Endodermal cell (in vitro differentiated cells): Measurements from ENCODE around the gene MED13L. TPM values are rescaled to one million over a fixed set of nuclear protein-coding genes. Genes with fewer than 3 reads are reported as not detected.

Experiments used
- DNase-seq: peaks from one replicate; pipeline ENCODE4 v3.0.0-alpha.2; 2017
- H3K27ac ChIP-seq: 2 replicates; pipeline ENCODE4 v1.5.1; 2013; ENCODE audit warnings: mild to moderate bottlenecking, low read depth, low read length, moderate library complexity
- H3K27me3 ChIP-seq: 2 replicates; pipeline ENCODE4 v1.6.1; 2013; ENCODE audit warnings: mild to moderate bottlenecking, low read length, moderate library complexity; ENCODE audit not compliant: insufficient read depth, control insufficient read depth, poor library complexity, severe bottlenecking
- H3K36me3 ChIP-seq: 2 replicates; pipeline ENCODE4 v1.7.0; 2013; ENCODE audit warnings: mild to moderate bottlenecking, low read length, moderate library complexity; ENCODE audit not compliant: control insufficient read depth, insufficient read depth
- H3K4me1 ChIP-seq: one replicate; pipeline ENCODE4 v1.7.0; 2013; ENCODE audit warnings: low read length; ENCODE audit not compliant: control insufficient read depth, insufficient read depth
- H3K4me3 ChIP-seq: 2 replicates; pipeline ENCODE4 v1.5.1; 2013; ENCODE audit warnings: mild to moderate bottlenecking, low read length, moderate library complexity
- H3K9ac ChIP-seq: 2 replicates; pipeline ENCODE4 v1.6.1; 2013; ENCODE audit warnings: mild to moderate bottlenecking, low read length, moderate library complexity; ENCODE audit not compliant: poor library complexity, severe bottlenecking; ENCODE audit errors: extremely low read depth
- H3K9me3 ChIP-seq: 2 replicates; pipeline ENCODE4 v1.6.1; 2013; ENCODE audit warnings: mild to moderate bottlenecking, low read length, moderate library complexity; ENCODE audit not compliant: control insufficient read depth
- H3K27ac Mint-ChIP-seq: 2 replicates; pipeline ENCODE4 v1.8.0; 2020; ENCODE audit warnings: mixed read lengths
- H3K27me3 Mint-ChIP-seq: 2 replicates; pipeline ENCODE4 v1.8.0; 2021; ENCODE audit warnings: mild to moderate bottlenecking, mixed read lengths; ENCODE audit not compliant: insufficient read depth
- H3K36me3 Mint-ChIP-seq: 2 replicates; pipeline ENCODE4 v1.8.0; 2020; ENCODE audit warnings: low read depth, mixed read lengths
- H3K4me1 Mint-ChIP-seq: 2 replicates; pipeline ENCODE4 v1.8.0; 2020; ENCODE audit warnings: mixed read lengths
- H3K4me3 Mint-ChIP-seq: 2 replicates; pipeline ENCODE4 v1.8.0; 2020; ENCODE audit warnings: mild to moderate bottlenecking, moderate library complexity, mixed read lengths
- H3K9me3 Mint-ChIP-seq: 2 replicates; pipeline ENCODE4 v1.8.0; 2020; ENCODE audit warnings: mild to moderate bottlenecking, mixed read lengths
- CTCF ChIP-seq: fragments of 200-600 bp; sonication (generic); conservative IDR thresholded peaks from 2 replicates; pipeline ENCODE4 v1.5.0; 2021; ENCODE audit warnings: antibody characterized with exemption, mild to moderate bottlenecking
- WGBS, 2 experiments: methylation state at CpG; one replicate each; pipeline versions ENCODE4 v1.1.5 to v1.1.7; 2013; ENCODE audit warnings: missing lambda C conversion rate in 2 of 2, mixed read lengths in 1 of 2; ENCODE audit not compliant: insufficient coverage in 1 of 2, insufficient read length in 1 of 2; 5-methylcytosine and 5-hydroxymethylcytosine counted together
- total RNA-seq, 2 donors: library from RNA; stranded (reverse); fragmentation: NEBNext Ultra II Directional in 1 of 2; extraction: Animal tissue kit (Norgen Biotek cat#: 25700) in 1 of 2; gene quantifications; 2 replicates in 1 of 2; 3 replicates in 1 of 2; pipeline ENCODE4 v1.2.1, GENCODE V29; 2021

Gene MED13L
- total RNA-seq, 2 donors from 2014 or later = 101 to 111 TPM

- WGBS, 2 experiments = 100% methylated on average over 2 of the region's 3 CpGs; no CpG with 5 or more reads in 1 of the 2 experiments
- H3K9me3 ChIP-seq = no peaks in the 10 kb centered on the region
- DNase-seq = no peak
Observed at GRCh38 chr12:116227811-116228210, 49.7 kb downstream of the MED13L start.

GRCh38 chr12:116226026-116226425 lies 51.5 kb downstream of the MED13L start:
- peaks cover 23% of the 10 kb centered on the region for H3K4me1 Mint-ChIP-seq
- H3K27me3 Mint-ChIP-seq = no peaks in the 10 kb centered on the region
- 96 to 100% methylated on average over 2 of the region's 2 CpGs for WGBS, 2 experiments
- Histone ChIP-seq H3K27me3 (no peaks in the 10 kb centered on the region), H3K9me3 (no peaks in the 10 kb centered on the region), H3K36me3 (peaks cover 28% of the 10 kb centered on the region), H3K4me3 (no peak overlapping the region), H3K9ac (no peak overlapping the region), H3K27ac (no peak overlapping the region), H3K4me1 (peaks cover 4% of the 10 kb centered on the region)
- no peak overlapping the region for H3K27ac Mint-ChIP-seq
- H3K36me3 Mint-ChIP-seq = peaks cover 5% of the 10 kb centered on the region
- DNase-seq = no peak
- no peak overlapping the region for H3K4me3 Mint-ChIP-seq
- no peak for TF ChIP-seq CTCF
- H3K9me3 Mint-ChIP-seq = no peaks in the 10 kb centered on the region

More at GRCh38 chr12:116227811-116228210, 49.7 kb downstream of the MED13L start:
- no peak for TF ChIP-seq CTCF
- Histone ChIP-seq H3K36me3 (peaks cover 40% of the 10 kb centered on the region), H3K27me3 (no peaks in the 10 kb centered on the region), H3K4me3 (no peak overlapping the region), H3K4me1 (peaks cover 4% of the 10 kb centered on the region), H3K27ac (no peak overlapping the region), H3K9ac (no peak overlapping the region)
- peaks cover 5% of the 10 kb centered on the region for H3K36me3 Mint-ChIP-seq
- H3K9me3 Mint-ChIP-seq = no peaks in the 10 kb centered on the region
- peak overlapping the region; percentile 21 for H3K27ac Mint-ChIP-seq
- peaks cover 23% of the 10 kb centered on the region for H3K4me1 Mint-ChIP-seq
- H3K4me3 Mint-ChIP-seq = no peak overlapping the region
- H3K27me3 Mint-ChIP-seq = no peaks in the 10 kb centered on the region

- Mint-ChIP-seq H3K9me3 (no peaks in the 10 kb centered on the region), H3K27ac (no peak overlapping the region), H3K4me3 (no peak overlapping the region), H3K4me1 (peaks cover 29% of the 10 kb centered on the region), H3K36me3 (no peaks in the 10 kb centered on the region), H3K27me3 (no peaks in the 10 kb centered on the region)
- TF ChIP-seq CTCF = no peak
- Histone ChIP-seq H3K4me3 (no peak overlapping the region), H3K9me3 (no peaks in the 10 kb centered on the region), H3K4me1 (peaks cover 8% of the 10 kb centered on the region), H3K9ac (no peak overlapping the region), H3K36me3 (peaks cover 4% of the 10 kb centered on the region), H3K27ac (no peak overlapping the region), H3K27me3 (no peaks in the 10 kb centered on the region)
- WGBS, 2 experiments = 88 to 97% methylated on average over 1 to 4 of the region's 4 CpGs
- DNase-seq = no peak
Observed at GRCh38 chr12:116222358-116222757, 55.1 kb downstream of the MED13L start.
